PC-9 (cell line): ENCODE data around the gene GAS2L1. TPM values are rescaled to one million over a fixed set of nuclear protein-coding genes. Genes with fewer than 3 reads are reported as not detected.

Experiments
- BruUV-seq: library from RNA; stranded (reverse); fragments of 400-500 nt; replicated peaks from 2 replicates; lab custom pipeline; 2021; lab: Mats Ljungman, UMichigan
- CTCF ChIA-PET: fragments of 300-600 bp; sonication (Branson Sonifier 250); formaldehyde crosslinking; loops from one replicate; lab custom pipeline; 2022; ENCODE audit warnings: antibody characterized with exemption; lab: Charles Lee
- POLR2A ChIA-PET: fragments of 300-600 bp; sonication (Branson Sonifier 250); formaldehyde crosslinking; loops from one replicate; lab custom pipeline; 2022; ENCODE audit warnings: antibody characterized with exemption; ENCODE audit not compliant: unreplicated experiment; lab: Charles Lee
- DNase-seq, 2 experiments: peaks; one replicate each; pipeline versions ENCODE4 v3.0.0 to v3.0.0-alpha.2; 2015 to 2022; ENCODE audit warnings: mixed read lengths in 1 of 2
- H2AFZ ChIP-seq: fragments of 200-600 bp; sonication (generic); 2 replicates; pipeline ENCODE4 v1.8.1; 2017; ENCODE audit warnings: antibody characterized with exemption
- H3F3A ChIP-seq: fragments of 200-600 bp; sonication (generic); 2 replicates; pipeline ENCODE4 v1.8.1; 2017; ENCODE audit warnings: antibody characterized with exemption, mild to moderate bottlenecking, low read depth; ENCODE audit not compliant: insufficient read depth
- H3K27ac ChIP-seq: fragments of 200-600 bp; sonication (generic); 2 replicates; pipeline ENCODE4 v1.6.1; 2016; ENCODE audit warnings: mixed run types
- H3K27me3 ChIP-seq: fragments of 200-600 bp; sonication (generic); 2 replicates; pipeline ENCODE4 v1.6.1; 2016; ENCODE audit warnings: low read depth, mixed run types; ENCODE audit not compliant: insufficient read depth
- H3K36me3 ChIP-seq: fragments of 200-600 bp; sonication (generic); 2 replicates; pipeline ENCODE4 v1.6.1; 2016; ENCODE audit warnings: low read depth, mixed run types
- H3K4me1 ChIP-seq: fragments of 200-600 bp; sonication (generic); replicated peaks from 2 replicates; pipeline ENCODE4 v1.6.1; 2016; ENCODE audit warnings: mixed run types; ENCODE audit not compliant: insufficient read depth
- H3K4me2 ChIP-seq: fragments of 200-600 bp; sonication (generic); 2 replicates; pipeline ENCODE4 v1.6.1; 2017; ENCODE audit warnings: mixed run types
- H3K4me3 ChIP-seq: fragments of 200-600 bp; sonication (generic); 2 replicates; pipeline ENCODE4 v1.6.1; 2016; ENCODE audit warnings: mixed run types
- H3K79me2 ChIP-seq: fragments of 200-600 bp; sonication (generic); 2 replicates; pipeline ENCODE4 v1.6.1; 2017; ENCODE audit warnings: low read depth, mixed run types
- H3K9me2 ChIP-seq: fragments of 200-600 bp; sonication (generic); 2 replicates; pipeline ENCODE4 v1.8.1; 2017; ENCODE audit warnings: mild to moderate bottlenecking; ENCODE audit not compliant: insufficient read depth
- H3K9me3 ChIP-seq: fragments of 200-600 bp; sonication (generic); 2 replicates; pipeline ENCODE4 v1.8.1; 2016; ENCODE audit warnings: low read depth; ENCODE audit not compliant: insufficient read depth
- H4K20me1 ChIP-seq: fragments of 200-600 bp; sonication (generic); 2 replicates; pipeline ENCODE4 v1.8.1; 2017; ENCODE audit not compliant: insufficient read depth
- EZH2 ChIP-seq: fragments of 200-600 bp; sonication (generic); IDR thresholded peaks from 2 replicates; pipeline ENCODE4 v1.8.0; 2017; ENCODE audit warnings: antibody characterized with exemption, low read depth
- intact Hi-C: fragments of 100-400 bp; cut with micrococcal nuclease; formaldehyde crosslinking; loops from one replicate; pipeline ENCODE4 v1.10.0; 2022; ENCODE audit not compliant: unreplicated experiment
- total RNA-seq: library from RNA; stranded (reverse); gene quantifications from 2 replicates; pipeline ENCODE4 v1.2.3, GENCODE V29; 2021
- TF ChIP-seq, protein P1 (sequence below): fragments of 200-600 bp; sonication (generic); conservative IDR thresholded peaks from 2 replicates; pipeline ENCODE4 v1.6.1; 2017; ENCODE audit warnings: mixed run types, antibody characterized with exemption, mild to moderate bottlenecking, moderate library complexity

Gene GAS2L1
- total RNA-seq, 1 experiment from 2014 or later = 15.2 TPM

DNA sequence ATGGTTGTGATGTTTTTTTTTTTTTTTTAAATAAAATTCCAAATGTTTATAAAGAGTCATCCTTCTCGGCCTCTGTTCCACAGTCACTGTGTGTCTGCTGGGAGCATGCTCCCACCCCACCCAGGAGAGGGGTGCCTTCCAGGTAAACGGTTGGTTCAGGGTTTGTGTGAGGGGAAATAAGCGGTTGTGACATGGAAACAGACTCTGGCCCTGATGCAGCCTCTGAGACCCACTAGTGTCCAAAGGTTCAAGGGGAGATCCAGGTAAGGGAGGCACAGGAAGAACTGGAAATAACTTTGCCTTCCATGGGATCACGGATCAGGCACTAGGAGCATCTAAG lies 6.0 kb upstream of the GAS2L1 start:
- no peaks in the 10 kb centered on the region for H3K9me2 ChIP-seq
- intact Hi-C loops = loop anchor here (10.0 kb wide), 1 partner anchor 84 kb away; the partner anchor contains the start of gene AP1B1
- CTCF ChIA-PET = no interaction called here

GRCh38 chr22:29300807-29301601 lies 5.4 kb upstream of the GAS2L1 start:
- DNase-seq = no peak
- no TSS peak for BruUV-seq
- H3K9me3 ChIP-seq = no peaks in the 10 kb centered on the region
- intact Hi-C loops = loop anchor here (10.0 kb wide), 1 partner anchor 84 kb away; the partner anchor contains the start of gene AP1B1
- H3K27me3 ChIP-seq = no peaks in the 10 kb centered on the region
- peaks cover 21% of the 10 kb centered on the region for H3K36me3 ChIP-seq
- H3K4me1 ChIP-seq = no peaks in the 10 kb centered on the region
- no peak overlapping the region for H3K4me3 ChIP-seq
- H3K4me2 ChIP-seq = no peak overlapping the region
- ChIA-PET CTCF (no interaction called here), POLR2A (interaction anchor here (0.6 kb wide), 1 partner anchor 578 kb away, joined by 4 read pairs; no protein-coding TSS in a partner anchor)
- H3F3A ChIP-seq = peaks cover 85% of the 10 kb centered on the region
- no peaks in the 10 kb centered on the region for H3K9me2 ChIP-seq
- H3K27ac ChIP-seq = no peak overlapping the region
- peaks cover 53% of the 10 kb centered on the region for H4K20me1 ChIP-seq
- H2AFZ ChIP-seq = no peak overlapping the region
- no peaks in the 10 kb centered on the region for H3K79me2 ChIP-seq
- TF ChIP-seq, protein P1, sequence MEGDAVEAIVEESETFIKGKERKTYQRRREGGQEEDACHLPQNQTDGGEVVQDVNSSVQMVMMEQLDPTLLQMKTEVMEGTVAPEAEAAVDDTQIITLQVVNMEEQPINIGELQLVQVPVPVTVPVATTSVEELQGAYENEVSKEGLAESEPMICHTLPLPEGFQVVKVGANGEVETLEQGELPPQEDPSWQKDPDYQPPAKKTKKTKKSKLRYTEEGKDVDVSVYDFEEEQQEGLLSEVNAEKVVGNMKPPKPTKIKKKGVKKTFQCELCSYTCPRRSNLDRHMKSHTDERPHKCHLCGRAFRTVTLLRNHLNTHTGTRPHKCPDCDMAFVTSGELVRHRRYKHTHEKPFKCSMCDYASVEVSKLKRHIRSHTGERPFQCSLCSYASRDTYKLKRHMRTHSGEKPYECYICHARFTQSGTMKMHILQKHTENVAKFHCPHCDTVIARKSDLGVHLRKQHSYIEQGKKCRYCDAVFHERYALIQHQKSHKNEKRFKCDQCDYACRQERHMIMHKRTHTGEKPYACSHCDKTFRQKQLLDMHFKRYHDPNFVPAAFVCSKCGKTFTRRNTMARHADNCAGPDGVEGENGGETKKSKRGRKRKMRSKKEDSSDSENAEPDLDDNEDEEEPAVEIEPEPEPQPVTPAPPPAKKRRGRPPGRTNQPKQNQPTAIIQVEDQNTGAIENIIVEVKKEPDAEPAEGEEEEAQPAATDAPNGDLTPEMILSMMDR = no peak
- TF ChIP-seq EZH2 = no peak

More for the DNA sequence above, 6.0 kb upstream of the GAS2L1 start:
- no peaks in the 10 kb centered on the region for H3K4me1 ChIP-seq
- H3K79me2 ChIP-seq = no peaks in the 10 kb centered on the region
- no peak for DNase-seq
- H2AFZ ChIP-seq = no peak overlapping the region
- H3K4me3 ChIP-seq = no peak overlapping the region
- no peaks in the 10 kb centered on the region for H3K27me3 ChIP-seq
- H3K9me3 ChIP-seq = no peaks in the 10 kb centered on the region
- H3F3A ChIP-seq = peaks cover 85% of the 10 kb centered on the region
- H3K4me2 ChIP-seq = no peak overlapping the region
- POLR2A ChIA-PET = no interaction called here
- H4K20me1 ChIP-seq = peaks cover 59% of the 10 kb centered on the region
- H3K27ac ChIP-seq = no peak overlapping the region
- H3K36me3 ChIP-seq = peaks cover 26% of the 10 kb centered on the region
- TF ChIP-seq, protein P1 = no peak
- no peak for TF ChIP-seq EZH2
- BruUV-seq = no TSS peak

- no peaks in the 10 kb centered on the region for H3K9me3 ChIP-seq
- H3F3A ChIP-seq = peaks cover 77% of the 10 kb centered on the region
- no peak overlapping the region for H3K27ac ChIP-seq
- POLR2A ChIA-PET = no interaction called here
- peaks cover 17% of the 10 kb centered on the region; the same call in 1 of the 2 replicates for H3K36me3 ChIP-seq
- H3K4me3 ChIP-seq = no peak overlapping the region
- no peaks in the 10 kb centered on the region for H3K27me3 ChIP-seq
- no peaks in the 10 kb centered on the region for H3K9me2 ChIP-seq
- H3K79me2 ChIP-seq = no peaks in the 10 kb centered on the region
- no peak for DNase-seq
- intact Hi-C loops = loop anchor here (10.0 kb wide), 1 partner anchor 83 kb away; the partner anchor contains the start of gene AP1B1
- no peak overlapping the region for H2AFZ ChIP-seq
- no peak for TF ChIP-seq EZH2
- TF ChIP-seq, protein P1 = no peak
- H3K4me1 ChIP-seq = no peaks in the 10 kb centered on the region
- TSS peak; percentile 7 for BruUV-seq
- peaks cover 45% of the 10 kb centered on the region for H4K20me1 ChIP-seq
- CTCF ChIA-PET = no interaction called here
- no peak overlapping the region for H3K4me2 ChIP-seq
Measured at GRCh38 chr22:29301716-29302401, 4.6 kb upstream of the GAS2L1 start.
